GM23338 (cell line): ENCODE results near the gene RNF141. TPM values are rescaled to one million over a fixed set of nuclear protein-coding genes. Genes with fewer than 3 reads are reported as not detected.

Source experiments
- ATAC-seq: fragments of 200-7000 bp; cut with Tn5 transposase; 3 replicates; pipeline ENCODE4 v1.9.1; 2020
- DNase-seq: peaks from one replicate; pipeline ENCODE4 v3.0.0-alpha.2; 2015; ENCODE audit warnings: low spot score
- H2AFZ ChIP-seq: fragments of 200-600 bp; sonication (generic); 2 replicates; pipeline ENCODE4 v1.8.0; 2016; ENCODE audit warnings: antibody characterized with exemption, mild to moderate bottlenecking, moderate library complexity
- H3F3A ChIP-seq: fragments of 200-600 bp; sonication (generic); replicated peaks from 2 replicates; pipeline ENCODE4 v1.8.0; 2017; ENCODE audit warnings: antibody characterized with exemption, mixed run types, low read depth
- H3K27ac ChIP-seq: fragments of 200-600 bp; sonication (generic); 2 replicates; pipeline ENCODE4 v1.6.1; 2016; ENCODE audit warnings: low read depth
- H3K27me3 ChIP-seq: fragments of 200-600 bp; sonication (generic); 2 replicates; pipeline ENCODE4 v1.8.0; 2016; ENCODE audit warnings: mild to moderate bottlenecking, mixed run types, moderate library complexity; ENCODE audit not compliant: insufficient read depth
- H3K36me3 ChIP-seq: fragments of 200-600 bp; sonication (generic); 2 replicates; pipeline ENCODE4 v1.8.0; 2016; ENCODE audit warnings: mild to moderate bottlenecking; ENCODE audit not compliant: insufficient read depth
- H3K4me1 ChIP-seq: fragments of 200-600 bp; sonication (generic); 2 replicates; pipeline ENCODE4 v1.8.0; 2016; ENCODE audit warnings: mild to moderate bottlenecking, moderate library complexity; ENCODE audit not compliant: insufficient read depth
- H3K4me2 ChIP-seq: fragments of 200-600 bp; sonication (generic); 2 replicates; pipeline ENCODE4 v1.7.1; 2017; ENCODE audit warnings: mixed run types
- H3K4me3 ChIP-seq: fragments of 200-600 bp; sonication (generic); 2 replicates; pipeline ENCODE4 v1.6.1; 2016; ENCODE audit warnings: mixed run types
- H3K79me2 ChIP-seq: fragments of 200-600 bp; sonication (generic); replicated peaks from 2 replicates; pipeline ENCODE4 v1.8.0; 2017; ENCODE audit warnings: mild to moderate bottlenecking; ENCODE audit not compliant: insufficient read depth
- H3K9me2 ChIP-seq: fragments of 200-600 bp; sonication (generic); 2 replicates; pipeline ENCODE4 v1.8.0; 2017; ENCODE audit not compliant: insufficient read depth
- H4K20me1 ChIP-seq: fragments of 200-600 bp; sonication (generic); replicated peaks from 2 replicates; pipeline ENCODE4 v1.8.0; 2017; ENCODE audit warnings: mild to moderate bottlenecking; ENCODE audit not compliant: insufficient read depth
- H3K27ac Mint-ChIP-seq: 2 replicates; pipeline ENCODE4 v1.8.0; 2020; ENCODE audit warnings: inconsistent platforms, mild to moderate bottlenecking, moderate library complexity, mixed read lengths
- H3K27me3 Mint-ChIP-seq: 3 replicates; pipeline ENCODE4 v1.8.0; 2022; ENCODE audit warnings: low read depth, mild to moderate bottlenecking, moderate library complexity, mixed read lengths, inconsistent platforms; ENCODE audit not compliant: insufficient read depth, poor library complexity
- H3K36me3 Mint-ChIP-seq: 3 replicates; pipeline ENCODE4 v1.8.0; 2021; ENCODE audit warnings: low read depth, mild to moderate bottlenecking, inconsistent platforms, moderate library complexity, mixed read lengths
- H3K4me1 Mint-ChIP-seq: 3 replicates; pipeline ENCODE4 v1.8.0; 2020; ENCODE audit warnings: mild to moderate bottlenecking, inconsistent platforms, mixed read lengths
- H3K4me3 Mint-ChIP-seq: 3 replicates; pipeline ENCODE4 v1.8.0; 2021; ENCODE audit warnings: moderate library complexity, mild to moderate bottlenecking, inconsistent platforms, mixed read lengths
- H3K9me3 Mint-ChIP-seq: 3 replicates; pipeline ENCODE4 v1.8.0; 2020; ENCODE audit warnings: moderate library complexity, mild to moderate bottlenecking, inconsistent platforms, mixed read lengths
- CREB1 ChIP-seq: fragments of 250-450 bp; sonication (Bioruptor Pico); IDR thresholded peaks from 2 replicates; pipeline ENCODE4 v1.5.0; 2020; ENCODE audit warnings: low read depth, mild to moderate bottlenecking, moderate library complexity
- EZH2 ChIP-seq: fragments of 200-600 bp; sonication (generic); IDR thresholded peaks from one replicate; pipeline ENCODE4 v1.8.0; 2017; ENCODE audit warnings: antibody characterized with exemption, mild to moderate bottlenecking, low read depth; ENCODE audit not compliant: unreplicated experiment
- EZH2phosphoT487 ChIP-seq: fragments of 200-600 bp; sonication (generic); IDR thresholded peaks from one replicate; pipeline ENCODE4 v1.8.1; 2018; ENCODE audit warnings: antibody characterized with exemption; ENCODE audit not compliant: unreplicated experiment
- JUNB ChIP-seq: IDR thresholded peaks from one replicate; pipeline ENCODE4 v1.6.1; 2016; ENCODE audit warnings: antibody characterized with exemption; ENCODE audit not compliant: unreplicated experiment
- NANOG ChIP-seq: IDR thresholded peaks from 2 replicates; pipeline ENCODE4 v1.6.1; 2016; ENCODE audit warnings: antibody characterized with exemption, borderline replicate concordance
- POLR2AphosphoS5 ChIP-seq: IDR thresholded peaks from 2 replicates; pipeline ENCODE4 v1.6.1; 2016; ENCODE audit warnings: antibody characterized with exemption, low read depth
- STAT1 ChIP-seq: IDR thresholded peaks from one replicate; pipeline ENCODE4 v1.6.1; 2016; ENCODE audit warnings: antibody characterized with exemption; ENCODE audit not compliant: unreplicated experiment
- ZNF114 ChIP-seq: fragments of 250-450 bp; sonication (Bioruptor Pico); IDR thresholded peaks from 2 replicates; pipeline ENCODE4 v1.5.0; 2020; ENCODE audit warnings: mild to moderate bottlenecking, moderate library complexity
- ZNF331 ChIP-seq: fragments of 250-450 bp; sonication (Bioruptor Pico); IDR thresholded peaks from 2 replicates; pipeline ENCODE4 v1.5.0; 2020; ENCODE audit warnings: low read depth, mild to moderate bottlenecking, moderate library complexity
- polyA plus RNA-seq: library from polyadenylated mRNA; unstranded; fragments of >200 nt; fragmentation: Nextera tagmentation; extraction: Ambion mirVana; gene quantifications from 2 replicates; pipeline ENCODE4 v1.2.1, GENCODE V29; 2016
- total RNA-seq: library from RNA; depleted of rRNA; stranded (reverse); fragments of >200 nt; shearing (Covaris generic); gene quantifications from 2 replicates; pipeline ENCODE4 v1.2.3, GENCODE V29; 2014
- TF ChIP-seq, protein P1 (sequence below): fragments of 250-450 bp; sonication (Bioruptor Pico); IDR thresholded peaks from 2 replicates; pipeline ENCODE4 v1.5.0; 2020; ENCODE audit warnings: mild to moderate bottlenecking, moderate library complexity
- TF ChIP-seq, protein P2 (sequence below): IDR thresholded peaks from one replicate; pipeline ENCODE4 v1.6.1; 2018; ENCODE audit warnings: antibody characterized with exemption; ENCODE audit not compliant: unreplicated experiment
- TF ChIP-seq, protein P3 (sequence below), 2 experiments: fragments of 200-600 bp in 1 of 2; sonication (generic) in 1 of 2; conservative IDR thresholded peaks; 2 replicates each; pipeline versions ENCODE4 v1.5.1 to v1.6.1; 2016 to 2017; ENCODE audit warnings: antibody characterized with exemption in 2 of 2, low read depth in 2 of 2, mild to moderate bottlenecking in 2 of 2, moderate library complexity in 1 of 2
- TF ChIP-seq, protein P4 (sequence below): IDR thresholded peaks from 2 replicates; pipeline ENCODE4 v1.6.1; 2016; ENCODE audit warnings: antibody characterized with exemption

RNF141 gene
- total and polyA plus RNA-seq, 2 experiments from 2014 or later, result 11.4 to 26.9 TPM

DNA sequence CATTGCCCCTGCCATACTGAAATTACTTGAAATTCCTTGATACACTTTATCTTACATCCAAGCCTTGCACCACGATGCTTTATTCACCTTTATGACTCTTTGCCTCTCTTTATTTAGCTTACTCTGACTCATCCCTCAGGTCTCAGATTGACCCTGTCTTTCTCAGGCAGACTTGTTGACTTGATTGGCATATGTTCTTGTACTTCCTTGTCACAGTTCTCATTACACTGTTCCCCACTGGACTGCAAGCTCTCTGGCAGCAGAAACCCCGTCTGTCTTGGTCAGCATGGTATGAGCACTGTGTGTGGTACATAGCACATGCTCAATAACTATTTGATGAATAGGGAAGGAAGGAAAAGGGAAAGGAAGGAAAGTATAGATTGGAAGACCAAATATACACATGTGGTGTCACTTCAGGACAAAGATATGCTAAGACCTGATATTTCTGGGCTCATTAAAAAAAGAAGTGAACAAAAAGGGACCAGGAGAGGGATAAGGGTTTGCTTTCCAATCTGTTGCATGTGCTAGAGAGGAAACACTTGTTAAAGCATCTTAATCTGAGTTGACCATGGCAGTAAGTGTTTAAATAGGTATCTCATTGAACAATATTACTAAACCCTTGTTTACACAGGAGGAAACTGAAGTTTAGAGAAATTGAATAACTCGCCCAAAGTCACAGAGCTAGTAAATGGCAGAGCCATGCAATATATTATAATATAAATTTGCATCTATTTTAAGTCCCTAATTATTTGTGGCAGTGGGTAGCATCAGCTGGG is 20.2 kb upstream of the RNF141 start:
- H3K4me2 ChIP-seq, result no peak overlapping the region
- no peak for TF ChIP-seq CREB1 (CRISPR knock-in tag)
- TF ChIP-seq STAT1, result no peak
- no peak for TF ChIP-seq ZNF331 (CRISPR knock-in tag)
- no peak for TF ChIP-seq NANOG
- TF ChIP-seq, protein P1, sequence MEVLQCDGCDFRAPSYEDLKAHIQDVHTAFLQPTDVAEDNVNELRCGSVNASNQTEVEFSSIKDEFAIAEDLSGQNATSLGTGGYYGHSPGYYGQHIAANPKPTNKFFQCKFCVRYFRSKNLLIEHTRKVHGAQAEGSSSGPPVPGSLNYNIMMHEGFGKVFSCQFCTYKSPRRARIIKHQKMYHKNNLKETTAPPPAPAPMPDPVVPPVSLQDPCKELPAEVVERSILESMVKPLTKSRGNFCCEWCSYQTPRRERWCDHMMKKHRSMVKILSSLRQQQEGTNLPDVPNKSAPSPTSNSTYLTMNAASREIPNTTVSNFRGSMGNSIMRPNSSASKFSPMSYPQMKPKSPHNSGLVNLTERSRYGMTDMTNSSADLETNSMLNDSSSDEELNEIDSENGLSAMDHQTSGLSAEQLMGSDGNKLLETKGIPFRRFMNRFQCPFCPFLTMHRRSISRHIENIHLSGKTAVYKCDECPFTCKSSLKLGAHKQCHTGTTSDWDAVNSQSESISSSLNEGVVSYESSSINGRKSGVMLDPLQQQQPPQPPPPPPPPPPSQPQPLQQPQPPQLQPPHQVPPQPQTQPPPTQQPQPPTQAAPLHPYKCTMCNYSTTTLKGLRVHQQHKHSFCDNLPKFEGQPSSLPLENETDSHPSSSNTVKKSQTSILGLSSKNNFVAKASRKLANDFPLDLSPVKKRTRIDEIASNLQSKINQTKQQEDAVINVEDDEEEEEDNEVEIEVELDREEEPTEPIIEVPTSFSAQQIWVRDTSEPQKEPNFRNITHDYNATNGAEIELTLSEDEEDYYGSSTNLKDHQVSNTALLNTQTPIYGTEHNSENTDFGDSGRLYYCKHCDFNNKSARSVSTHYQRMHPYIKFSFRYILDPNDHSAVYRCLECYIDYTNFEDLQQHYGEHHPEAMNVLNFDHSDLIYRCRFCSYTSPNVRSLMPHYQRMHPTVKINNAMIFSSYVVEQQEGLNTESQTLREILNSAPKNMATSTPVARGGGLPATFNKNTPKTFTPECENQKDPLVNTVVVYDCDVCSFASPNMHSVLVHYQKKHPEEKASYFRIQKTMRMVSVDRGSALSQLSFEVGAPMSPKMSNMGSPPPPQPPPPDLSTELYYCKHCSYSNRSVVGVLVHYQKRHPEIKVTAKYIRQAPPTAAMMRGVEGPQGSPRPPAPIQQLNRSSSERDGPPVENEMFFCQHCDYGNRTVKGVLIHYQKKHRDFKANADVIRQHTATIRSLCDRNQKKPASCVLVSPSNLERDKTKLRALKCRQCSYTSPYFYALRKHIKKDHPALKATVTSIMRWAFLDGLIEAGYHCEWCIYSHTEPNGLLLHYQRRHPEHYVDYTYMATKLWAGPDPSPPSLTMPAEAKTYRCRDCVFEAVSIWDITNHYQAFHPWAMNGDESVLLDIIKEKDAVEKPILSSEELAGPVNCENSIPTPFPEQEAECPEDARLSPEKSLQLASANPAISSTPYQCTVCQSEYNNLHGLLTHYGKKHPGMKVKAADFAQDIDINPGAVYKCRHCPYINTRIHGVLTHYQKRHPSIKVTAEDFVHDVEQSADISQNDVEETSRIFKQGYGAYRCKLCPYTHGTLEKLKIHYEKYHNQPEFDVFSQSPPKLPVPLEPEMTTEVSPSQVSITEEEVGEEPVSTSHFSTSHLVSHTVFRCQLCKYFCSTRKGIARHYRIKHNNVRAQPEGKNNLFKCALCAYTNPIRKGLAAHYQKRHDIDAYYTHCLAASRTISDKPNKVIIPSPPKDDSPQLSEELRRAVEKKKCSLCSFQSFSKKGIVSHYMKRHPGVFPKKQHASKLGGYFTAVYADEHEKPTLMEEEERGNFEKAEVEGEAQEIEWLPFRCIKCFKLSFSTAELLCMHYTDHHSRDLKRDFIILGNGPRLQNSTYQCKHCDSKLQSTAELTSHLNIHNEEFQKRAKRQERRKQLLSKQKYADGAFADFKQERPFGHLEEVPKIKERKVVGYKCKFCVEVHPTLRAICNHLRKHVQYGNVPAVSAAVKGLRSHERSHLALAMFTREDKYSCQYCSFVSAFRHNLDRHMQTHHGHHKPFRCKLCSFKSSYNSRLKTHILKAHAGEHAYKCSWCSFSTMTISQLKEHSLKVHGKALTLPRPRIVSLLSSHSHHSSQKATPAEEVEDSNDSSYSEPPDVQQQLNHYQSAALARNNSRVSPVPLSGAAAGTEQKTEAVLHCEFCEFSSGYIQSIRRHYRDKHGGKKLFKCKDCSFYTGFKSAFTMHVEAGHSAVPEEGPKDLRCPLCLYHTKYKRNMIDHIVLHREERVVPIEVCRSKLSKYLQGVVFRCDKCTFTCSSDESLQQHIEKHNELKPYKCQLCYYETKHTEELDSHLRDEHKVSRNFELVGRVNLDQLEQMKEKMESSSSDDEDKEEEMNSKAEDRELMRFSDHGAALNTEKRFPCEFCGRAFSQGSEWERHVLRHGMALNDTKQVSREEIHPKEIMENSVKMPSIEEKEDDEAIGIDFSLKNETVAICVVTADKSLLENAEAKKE (CRISPR knock-in tag), result no peak
- TF ChIP-seq, protein P2, sequence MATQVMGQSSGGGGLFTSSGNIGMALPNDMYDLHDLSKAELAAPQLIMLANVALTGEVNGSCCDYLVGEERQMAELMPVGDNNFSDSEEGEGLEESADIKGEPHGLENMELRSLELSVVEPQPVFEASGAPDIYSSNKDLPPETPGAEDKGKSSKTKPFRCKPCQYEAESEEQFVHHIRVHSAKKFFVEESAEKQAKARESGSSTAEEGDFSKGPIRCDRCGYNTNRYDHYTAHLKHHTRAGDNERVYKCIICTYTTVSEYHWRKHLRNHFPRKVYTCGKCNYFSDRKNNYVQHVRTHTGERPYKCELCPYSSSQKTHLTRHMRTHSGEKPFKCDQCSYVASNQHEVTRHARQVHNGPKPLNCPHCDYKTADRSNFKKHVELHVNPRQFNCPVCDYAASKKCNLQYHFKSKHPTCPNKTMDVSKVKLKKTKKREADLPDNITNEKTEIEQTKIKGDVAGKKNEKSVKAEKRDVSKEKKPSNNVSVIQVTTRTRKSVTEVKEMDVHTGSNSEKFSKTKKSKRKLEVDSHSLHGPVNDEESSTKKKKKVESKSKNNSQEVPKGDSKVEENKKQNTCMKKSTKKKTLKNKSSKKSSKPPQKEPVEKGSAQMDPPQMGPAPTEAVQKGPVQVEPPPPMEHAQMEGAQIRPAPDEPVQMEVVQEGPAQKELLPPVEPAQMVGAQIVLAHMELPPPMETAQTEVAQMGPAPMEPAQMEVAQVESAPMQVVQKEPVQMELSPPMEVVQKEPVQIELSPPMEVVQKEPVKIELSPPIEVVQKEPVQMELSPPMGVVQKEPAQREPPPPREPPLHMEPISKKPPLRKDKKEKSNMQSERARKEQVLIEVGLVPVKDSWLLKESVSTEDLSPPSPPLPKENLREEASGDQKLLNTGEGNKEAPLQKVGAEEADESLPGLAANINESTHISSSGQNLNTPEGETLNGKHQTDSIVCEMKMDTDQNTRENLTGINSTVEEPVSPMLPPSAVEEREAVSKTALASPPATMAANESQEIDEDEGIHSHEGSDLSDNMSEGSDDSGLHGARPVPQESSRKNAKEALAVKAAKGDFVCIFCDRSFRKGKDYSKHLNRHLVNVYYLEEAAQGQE, result no peak
- TF ChIP-seq JUNB, result no peak
- no peak for TF ChIP-seq EZH2
- TF ChIP-seq, protein P3, sequence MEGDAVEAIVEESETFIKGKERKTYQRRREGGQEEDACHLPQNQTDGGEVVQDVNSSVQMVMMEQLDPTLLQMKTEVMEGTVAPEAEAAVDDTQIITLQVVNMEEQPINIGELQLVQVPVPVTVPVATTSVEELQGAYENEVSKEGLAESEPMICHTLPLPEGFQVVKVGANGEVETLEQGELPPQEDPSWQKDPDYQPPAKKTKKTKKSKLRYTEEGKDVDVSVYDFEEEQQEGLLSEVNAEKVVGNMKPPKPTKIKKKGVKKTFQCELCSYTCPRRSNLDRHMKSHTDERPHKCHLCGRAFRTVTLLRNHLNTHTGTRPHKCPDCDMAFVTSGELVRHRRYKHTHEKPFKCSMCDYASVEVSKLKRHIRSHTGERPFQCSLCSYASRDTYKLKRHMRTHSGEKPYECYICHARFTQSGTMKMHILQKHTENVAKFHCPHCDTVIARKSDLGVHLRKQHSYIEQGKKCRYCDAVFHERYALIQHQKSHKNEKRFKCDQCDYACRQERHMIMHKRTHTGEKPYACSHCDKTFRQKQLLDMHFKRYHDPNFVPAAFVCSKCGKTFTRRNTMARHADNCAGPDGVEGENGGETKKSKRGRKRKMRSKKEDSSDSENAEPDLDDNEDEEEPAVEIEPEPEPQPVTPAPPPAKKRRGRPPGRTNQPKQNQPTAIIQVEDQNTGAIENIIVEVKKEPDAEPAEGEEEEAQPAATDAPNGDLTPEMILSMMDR (conservative IDR thresholded peaks at IDR 0.05; ENCODE audit: low read depth in 2 of 2), result no peak
- TF ChIP-seq, protein P4, sequence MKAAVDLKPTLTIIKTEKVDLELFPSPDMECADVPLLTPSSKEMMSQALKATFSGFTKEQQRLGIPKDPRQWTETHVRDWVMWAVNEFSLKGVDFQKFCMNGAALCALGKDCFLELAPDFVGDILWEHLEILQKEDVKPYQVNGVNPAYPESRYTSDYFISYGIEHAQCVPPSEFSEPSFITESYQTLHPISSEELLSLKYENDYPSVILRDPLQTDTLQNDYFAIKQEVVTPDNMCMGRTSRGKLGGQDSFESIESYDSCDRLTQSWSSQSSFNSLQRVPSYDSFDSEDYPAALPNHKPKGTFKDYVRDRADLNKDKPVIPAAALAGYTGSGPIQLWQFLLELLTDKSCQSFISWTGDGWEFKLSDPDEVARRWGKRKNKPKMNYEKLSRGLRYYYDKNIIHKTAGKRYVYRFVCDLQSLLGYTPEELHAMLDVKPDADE, result no peak
- TF ChIP-seq EZH2phosphoT487, result no peak
- no peak for TF ChIP-seq POLR2AphosphoS5
- no peak for TF ChIP-seq ZNF114 (CRISPR knock-in tag)
- no peak for ATAC-seq

More for the DNA sequence above, 20.2 kb upstream of the RNF141 start:
- H3K27ac ChIP-seq, result no peak overlapping the region
- no peak overlapping the region for H3K4me3 ChIP-seq
- Mint-ChIP-seq H3K36me3 (no peaks in the 10 kb centered on the region), H3K27me3 (peaks cover 2% of the 10 kb centered on the region), H3K9me3 (no peaks in the 10 kb centered on the region), H3K4me1 (peaks cover 2% of the 10 kb centered on the region; the same call in 1 of the 3 replicates), H3K27ac (no peak overlapping the region), H3K4me3 (no peak overlapping the region)
- no peaks in the 10 kb centered on the region for H3F3A ChIP-seq
- H3K36me3 ChIP-seq, result no peaks in the 10 kb centered on the region
- no peaks in the 10 kb centered on the region for H3K4me1 ChIP-seq
- H4K20me1 ChIP-seq, result no peaks in the 10 kb centered on the region
- H3K27me3 ChIP-seq, result no peaks in the 10 kb centered on the region
- no peaks in the 10 kb centered on the region for H3K79me2 ChIP-seq
- H2AFZ ChIP-seq, result no peak overlapping the region
- DNase-seq, result no peak
- no peaks in the 10 kb centered on the region for H3K9me2 ChIP-seq
